Lower leg skin (tissue), 3 donors: ENCODE measurements around the gene PTPRN2.
"Not testable (repeated sequence)": the region's sequence is repeated elsewhere in the genome, so short reads cannot be mapped to it uniquely, and the experiment has no call there.

ENCODE experiments used
- POLR2A ChIP-seq, 2 donors: fragments of 450-650 bp; IDR thresholded peaks; one replicate each; pipeline ENCODE4 v1.6.1; 2016 to 2017; ENCODE audit warnings: antibody characterized with exemption in 2 of 2, mild to moderate bottlenecking in 1 of 2, moderate library complexity in 1 of 2
- TF ChIP-seq, protein P1 (sequence below), 3 donors: fragments of 450-650 bp; IDR thresholded peaks; one replicate each; pipeline ENCODE4 v1.5.1; 2016; ENCODE audit warnings: antibody characterized with exemption in 3 of 3, mild to moderate bottlenecking in 3 of 3, moderate library complexity in 2 of 3

DNA sequence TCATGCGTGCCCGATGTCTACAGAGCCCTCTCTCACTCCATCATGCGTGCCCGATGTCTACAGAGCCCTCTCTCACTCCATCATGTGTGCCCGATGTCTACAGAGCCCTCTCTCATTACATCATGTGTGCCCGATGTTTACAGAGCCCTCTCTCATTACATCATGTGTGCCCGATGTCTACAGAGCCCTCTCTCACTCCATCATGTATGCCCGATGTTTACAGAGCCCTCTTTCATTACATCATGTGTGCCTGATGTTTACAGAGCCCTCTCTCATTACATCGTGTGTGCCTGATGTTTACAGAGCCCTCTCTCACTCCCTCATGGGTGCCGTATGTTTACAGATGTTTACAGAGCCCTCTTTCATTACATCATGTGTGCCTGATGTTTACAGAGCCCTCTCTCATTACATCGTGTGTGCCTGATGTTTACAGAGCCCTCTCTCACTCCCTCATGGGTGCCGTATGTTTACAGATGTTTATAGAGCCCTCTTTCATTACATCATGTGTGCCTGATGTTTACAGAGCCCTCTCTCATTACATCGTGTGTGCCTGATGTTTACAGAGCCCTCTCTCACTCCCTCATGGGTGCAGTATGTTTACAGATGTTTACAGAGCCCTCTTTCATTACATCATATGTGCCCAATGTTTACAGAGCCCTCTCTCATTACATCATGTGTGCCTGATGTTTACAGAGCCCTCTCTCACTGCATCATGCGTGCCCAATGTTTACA is 739.7 kb downstream of the PTPRN2 start:
- TF ChIP-seq, protein P1, sequence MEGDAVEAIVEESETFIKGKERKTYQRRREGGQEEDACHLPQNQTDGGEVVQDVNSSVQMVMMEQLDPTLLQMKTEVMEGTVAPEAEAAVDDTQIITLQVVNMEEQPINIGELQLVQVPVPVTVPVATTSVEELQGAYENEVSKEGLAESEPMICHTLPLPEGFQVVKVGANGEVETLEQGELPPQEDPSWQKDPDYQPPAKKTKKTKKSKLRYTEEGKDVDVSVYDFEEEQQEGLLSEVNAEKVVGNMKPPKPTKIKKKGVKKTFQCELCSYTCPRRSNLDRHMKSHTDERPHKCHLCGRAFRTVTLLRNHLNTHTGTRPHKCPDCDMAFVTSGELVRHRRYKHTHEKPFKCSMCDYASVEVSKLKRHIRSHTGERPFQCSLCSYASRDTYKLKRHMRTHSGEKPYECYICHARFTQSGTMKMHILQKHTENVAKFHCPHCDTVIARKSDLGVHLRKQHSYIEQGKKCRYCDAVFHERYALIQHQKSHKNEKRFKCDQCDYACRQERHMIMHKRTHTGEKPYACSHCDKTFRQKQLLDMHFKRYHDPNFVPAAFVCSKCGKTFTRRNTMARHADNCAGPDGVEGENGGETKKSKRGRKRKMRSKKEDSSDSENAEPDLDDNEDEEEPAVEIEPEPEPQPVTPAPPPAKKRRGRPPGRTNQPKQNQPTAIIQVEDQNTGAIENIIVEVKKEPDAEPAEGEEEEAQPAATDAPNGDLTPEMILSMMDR (IDR thresholded peaks at IDR 0.05): not testable (repeated sequence)
- not testable (repeated sequence) for TF ChIP-seq POLR2A (IDR thresholded peaks at IDR 0.05)
